ENCODE data around the gene UBASH3A.

The UBASH3A gene

GRCh38 chr21:42374864-42375499, 28.7 kb upstream of the UBASH3A start:
- no peak for TF ChIP-seq CTCF (IDR thresholded peaks at IDR 0.05; ENCODE audit: low read depth, low read length)
- DNase-seq (ENCODE audit: extremely low read depth, low read depth): no peak

GRCh38 chr21:42375506-42375905, 28.2 kb upstream of the UBASH3A start:
- DNase-seq (ENCODE audit: extremely low read depth, low read depth): no peak
- no peak for TF ChIP-seq CTCF (IDR thresholded peaks at IDR 0.05; ENCODE audit: low read depth, low read length)

- no peak for DNase-seq (ENCODE audit: extremely low read depth, low read depth)
- TF ChIP-seq CTCF (IDR thresholded peaks at IDR 0.05; ENCODE audit: low read depth, low read length): no peak
These were observed 27.8 kb upstream of the UBASH3A start for GRCh38 chr21:42375966-42376337.

- DNase-seq (ENCODE audit: extremely low read depth, low read depth): no peak
- TF ChIP-seq CTCF (IDR thresholded peaks at IDR 0.05; ENCODE audit: low read depth, low read length): peak; percentile 44
These were observed 27.2 kb upstream of the UBASH3A start for GRCh38 chr21:42376338-42376982.

GRCh38 chr21:42377211-42377950, 26.3 kb upstream of the UBASH3A start:
- TF ChIP-seq CTCF (IDR thresholded peaks at IDR 0.05; ENCODE audit: low read depth, low read length): no peak
- DNase-seq (ENCODE audit: extremely low read depth, low read depth): no peak

- no peak for TF ChIP-seq CTCF (IDR thresholded peaks at IDR 0.05; ENCODE audit: low read depth, low read length)
- no peak for DNase-seq (ENCODE audit: extremely low read depth, low read depth)
These were observed 25.8 kb upstream of the UBASH3A start for GRCh38 chr21:42377951-42378340.

- no peak for TF ChIP-seq CTCF (IDR thresholded peaks at IDR 0.05; ENCODE audit: low read depth, low read length)
These were observed 25.3 kb upstream of the UBASH3A start for GRCh38 chr21:42378418-42378817.

More at GRCh38 chr21:42378418-42378817, 25.3 kb upstream of the UBASH3A start:
- no peak for DNase-seq (ENCODE audit: extremely low read depth, low read depth)

Measured in AG09319 (cell line).